ENCODE results near the gene RUNX1.

The RUNX1 gene

GRCh38 chr21:35036465-35037383 lies 12.4 kb downstream of the RUNX1 start:
- no peak for DNase-seq (ENCODE audit: low spot score)

- DNase-seq (ENCODE audit: low spot score), result no peak
Observed at GRCh38 chr21:35035581-35035980, 13.5 kb downstream of the RUNX1 start.

- no peak for DNase-seq (ENCODE audit: low spot score)
Observed at GRCh38 chr21:35035116-35035515, 14.0 kb downstream of the RUNX1 start.

- no peak for DNase-seq (ENCODE audit: low spot score)
Observed at GRCh38 chr21:35034203-35034926, 14.7 kb downstream of the RUNX1 start.

GRCh38 chr21:35032474-35033263 lies 16.4 kb downstream of the RUNX1 start:
- no peak for DNase-seq (ENCODE audit: low spot score)

- no peak for DNase-seq (ENCODE audit: low spot score)
Observed at GRCh38 chr21:35028451-35028978, 20.6 kb downstream of the RUNX1 start.

- DNase-seq (ENCODE audit: low spot score), result no peak
Observed at GRCh38 chr21:35027563-35028450, 21.3 kb downstream of the RUNX1 start.

GRCh38 chr21:35026617-35027562 lies 22.2 kb downstream of the RUNX1 start:
- DNase-seq (ENCODE audit: low spot score), result no peak

GRCh38 chr21:35026153-35026500 lies 23.0 kb downstream of the RUNX1 start:
- no peak for DNase-seq (ENCODE audit: low spot score)

- no peak for DNase-seq (ENCODE audit: low spot score)
Observed at GRCh38 chr21:35025206-35026152, 23.6 kb downstream of the RUNX1 start.

- DNase-seq (ENCODE audit: low spot score), result no peak
Observed at GRCh38 chr21:35024513-35024912, 24.6 kb downstream of the RUNX1 start.

GRCh38 chr21:35024071-35024420 lies 25.1 kb downstream of the RUNX1 start:
- no peak for DNase-seq (ENCODE audit: low spot score)

GRCh38 chr21:35023396-35024070 lies 25.6 kb downstream of the RUNX1 start:
- no peak for DNase-seq (ENCODE audit: low spot score)

GRCh38 chr21:35021546-35021945 lies 27.6 kb downstream of the RUNX1 start:
- DNase-seq (ENCODE audit: low spot score), result no peak

GRCh38 chr21:35020902-35021301 lies 28.2 kb downstream of the RUNX1 start:
- DNase-seq (ENCODE audit: low spot score), result no peak

- DNase-seq (ENCODE audit: low spot score), result no peak
Observed at GRCh38 chr21:35020436-35020835, 28.7 kb downstream of the RUNX1 start.

- DNase-seq (ENCODE audit: low spot score), result no peak
Observed at GRCh38 chr21:35019631-35020032, 29.5 kb downstream of the RUNX1 start.

- DNase-seq (ENCODE audit: low spot score), result no peak
Observed at GRCh38 chr21:35017256-35017655, 31.8 kb downstream of the RUNX1 start.
